GM12878 (cell line): ENCODE measurements around the gene INTS6L. TPM values are rescaled to one million over a fixed set of nuclear protein-coding genes. Genes with fewer than 3 reads are reported as not detected.

Experiments
- ATAC-seq: fragments of 200-7000 bp; cut with Tn5 transposase; 3 replicates; pipeline ENCODE4 v1.9.1; 2020; ENCODE audit warnings: mild to moderate bottlenecking, moderate library complexity
- BruUV-seq: library from RNA; stranded (reverse); fragments of 400-500 nt; replicated peaks from 2 replicates; lab custom pipeline; 2021; lab: Mats Ljungman, UMichigan
- CTCF ChIA-PET: fragments of 300-600 bp; sonication (Branson Sonifier 250); formaldehyde crosslinking; extraction: SDS; loops from one replicate; lab custom pipeline; 2021; ENCODE audit warnings: inconsistent platforms; lab: Yijun Ruan, JAX
- POLR2A ChIA-PET: fragments of 350-600 bp; formaldehyde crosslinking; extraction: SDS; loops from one replicate; lab custom pipeline; 2021; ENCODE audit warnings: inconsistent platforms; lab: Charles Lee
- RAD21 ChIA-PET: fragments of 300-600 bp; sonication (Branson Sonifier 250); formaldehyde crosslinking; loops from one replicate; lab custom pipeline; 2023; ENCODE audit warnings: antibody characterized with exemption; ENCODE audit not compliant: unreplicated experiment; lab: Charles Lee
- SMC1A ChIA-PET: fragments of 300-600 bp; sonication (Branson Sonifier 250); formaldehyde crosslinking; loops from one replicate; lab custom pipeline; 2023; ENCODE audit not compliant: unreplicated experiment, uncharacterized antibody; lab: Charles Lee
- DNase-seq: peaks from one replicate; pipeline ENCODE4 v3.0.0-alpha.2; 2011; ENCODE audit warnings: low read depth, low spot score
- FAIRE-seq: peaks from 3 replicates; lab custom pipeline; 2011; peaks lifted over from hg19 to GRCh38; lab: Jason Lieb, UNC
- H2AFZ ChIP-seq: 2 replicates; pipeline ENCODE4 v1.6.0; 2011; ENCODE audit warnings: low read depth, low read length, control low read depth; ENCODE audit not compliant: control insufficient read depth
- H3K27ac ChIP-seq: 2 replicates; pipeline ENCODE4 v1.5.1; 2011; ENCODE audit warnings: control low read depth; ENCODE audit not compliant: control insufficient read depth, insufficient read depth
- H3K27me3 ChIP-seq, 2 experiments: replicated peaks in 1 of 2; 2 replicates each; pipeline versions ENCODE4 v1.6.0 to v1.6.1; 2011; ENCODE audit warnings: low read length in 1 of 2; ENCODE audit not compliant: control insufficient read depth in 2 of 2, insufficient read depth in 2 of 2
- H3K36me3 ChIP-seq, 2 experiments: 2 replicates each; pipeline ENCODE4 v1.5.1; 2011; ENCODE audit warnings: low read length in 1 of 2; ENCODE audit not compliant: control insufficient read depth in 2 of 2, insufficient read depth in 2 of 2
- H3K4me1 ChIP-seq: 2 replicates; pipeline ENCODE4 v1.6.1; 2011; ENCODE audit warnings: mild to moderate bottlenecking, low read length, moderate library complexity, mixed read lengths; ENCODE audit not compliant: control insufficient read depth, insufficient read depth
- H3K4me2 ChIP-seq: 2 replicates; pipeline ENCODE4 v1.6.0; 2011; ENCODE audit warnings: control low read depth; ENCODE audit not compliant: control insufficient read depth, insufficient read depth
- H3K4me3 ChIP-seq: fragments of 200-600 bp; sonication (generic); 2 replicates; pipeline ENCODE4 v1.5.1; 2016
- H3K79me2 ChIP-seq: 2 replicates; pipeline ENCODE4 v1.6.0; 2011; ENCODE audit warnings: low read length; ENCODE audit not compliant: control insufficient read depth, insufficient read depth
- H3K9ac ChIP-seq: 2 replicates; pipeline ENCODE4 v1.8.0; 2011; ENCODE audit warnings: low read length, control low read depth, mixed read lengths; ENCODE audit not compliant: control insufficient read depth, insufficient read depth
- H3K9me3 ChIP-seq: replicated peaks from 3 replicates; pipeline ENCODE4 v1.5.1; 2011; ENCODE audit warnings: mild to moderate bottlenecking, low read length; ENCODE audit not compliant: control insufficient read depth, insufficient read depth
- H4K20me1 ChIP-seq: 2 replicates; pipeline ENCODE4 v1.6.0; 2011; ENCODE audit not compliant: control insufficient read depth, insufficient read depth
- BCL11A ChIP-seq: IDR thresholded peaks from 2 replicates; pipeline ENCODE4 v1.6.1; 2011; ENCODE audit warnings: low read depth, low read length
- BRCA1 ChIP-seq: IDR thresholded peaks from 2 replicates; pipeline ENCODE4 v1.6.1; 2011; ENCODE audit warnings: low read depth, low read length, improper control_type of control experiment
- CHD4 ChIP-seq: fragments of 200-600 bp; sonication (generic); IDR thresholded peaks from 2 replicates; pipeline ENCODE4 v1.6.1; 2016; ENCODE audit warnings: mild to moderate bottlenecking
- DPF2 ChIP-seq: fragments of 450-650 bp; IDR thresholded peaks from 2 replicates; pipeline ENCODE4 v1.6.1; 2017; ENCODE audit warnings: mild to moderate bottlenecking
- EGR1 ChIP-seq, 2 experiments: IDR thresholded peaks; 1 replicate in 1 of 2; 2 replicates in 1 of 2; pipeline ENCODE4 v1.6.1; 2011 to 2012; ENCODE audit warnings: low read depth in 2 of 2, low read length in 2 of 2, borderline replicate concordance in 1 of 2, mild to moderate bottlenecking in 1 of 2, moderate library complexity in 1 of 2
- GATAD2B ChIP-seq: fragments of 450-650 bp; conservative IDR thresholded peaks from 2 replicates; pipeline ENCODE4 v1.6.1; 2017; ENCODE audit warnings: low read depth, mild to moderate bottlenecking, moderate library complexity
- KLF5 ChIP-seq: fragments of 450-650 bp; IDR thresholded peaks from 2 replicates; pipeline ENCODE4 v1.6.1; 2014; ENCODE audit warnings: mild to moderate bottlenecking; ENCODE audit not compliant: partially characterized antibody
- PML ChIP-seq: IDR thresholded peaks from 2 replicates; pipeline ENCODE4 v1.6.1; 2012; ENCODE audit warnings: low read length, inconsistent platforms
- POLR2AphosphoS5 ChIP-seq: IDR thresholded peaks from 2 replicates; pipeline ENCODE4 v1.6.1; 2011; ENCODE audit warnings: mild to moderate bottlenecking, low read length, inconsistent platforms
- RCOR1 ChIP-seq: conservative IDR thresholded peaks from 2 replicates; pipeline ENCODE4 v1.6.1; 2012; ENCODE audit warnings: low read depth, low read length, improper control_type of control experiment
- SREBF2 ChIP-seq: IDR thresholded peaks from 2 replicates; pipeline ENCODE4 v1.6.1; 2012; ENCODE audit warnings: mild to moderate bottlenecking, low read length
- TBL1XR1 ChIP-seq: IDR thresholded peaks from 2 replicates; pipeline ENCODE4 v1.6.1; 2012; ENCODE audit warnings: low read depth, low read length, improper control_type of control experiment
- TCF12 ChIP-seq: IDR thresholded peaks from 2 replicates; pipeline ENCODE4 v1.6.1; 2011; ENCODE audit warnings: low read depth, mild to moderate bottlenecking, low read length
- TCF7 ChIP-seq: IDR thresholded peaks from 2 replicates; pipeline ENCODE4 v1.6.1; 2014; ENCODE audit warnings: antibody characterized with exemption, borderline replicate concordance
- WGBS: methylation state at CpG from one replicate; pipeline ENCODE4 v1.1.6; 2016; ENCODE audit warnings: low lambda C conversion rate; ENCODE audit not compliant: insufficient replicate concordance, insufficient coverage; ENCODE audit errors: missing lambda C conversion rate; 5-methylcytosine and 5-hydroxymethylcytosine counted together
- in situ Hi-C: fragments of 300-500 bp; cut with MboI; formaldehyde crosslinking; loops from 9 replicates; pipeline ENCODE4 v1.14.3; 2018; ENCODE audit warnings: mixed read lengths
- intact Hi-C: fragments of 100-400 bp; cut with micrococcal nuclease; formaldehyde crosslinking; loops from one replicate; pipeline ENCODE4 v1.14.2; 2022; ENCODE audit not compliant: unreplicated experiment
- polyA plus RNA-seq, 11 experiments: library from polyadenylated mRNA; depleted of rRNA in 4 of 11; unstranded in 6 of 11; stranded (reverse) in 5 of 11; fragments of >200 nt; fragmentation: Nextera tagmentation in 4 of 11; fragmentation: Illumina TruSeq in 1 of 11; extraction: Ambion mirVana in 4 of 11; extraction: Trizol in 1 of 11; gene quantifications; 1 replicate in 1 of 11; 2 replicates in 10 of 11; pipeline versions ENCODE4 v1.2.1 to v1.2.3, GENCODE V29; 2011 to 2016; ENCODE audit warnings: inconsistent platforms in 2 of 11, missing spikeins in 2 of 11, low read depth in 1 of 11
- total RNA-seq, 4 experiments: library from RNA; depleted of rRNA in 3 of 4; stranded (reverse); fragments of >200 nt in 3 of 4; fragmentation: Illumina TruSeq in 1 of 4; extraction: Trizol in 1 of 4; gene quantifications; 2 replicates each; pipeline versions ENCODE4 v1.2.1 to v1.2.3, GENCODE V29; 2013 to 2021
- TF ChIP-seq, protein P1 (sequence below): fragments of 450-650 bp; IDR thresholded peaks from 2 replicates; pipeline ENCODE4 v1.6.1; 2016; ENCODE audit warnings: mild to moderate bottlenecking
- TF ChIP-seq, protein P2 (sequence below): fragments of 450-650 bp; formaldehyde crosslinking; IDR thresholded peaks from 2 replicates; pipeline ENCODE4 v1.4.0; 2020; ENCODE audit warnings: mild to moderate bottlenecking, moderate library complexity

INTS6L gene
- total and polyA plus RNA-seq, 10 of the 15 experiments (the other 5 are each of a cell fraction or from before 2014, with no cell fraction given): 4.9 to 84.9 (median 15.3) TPM

DNA sequence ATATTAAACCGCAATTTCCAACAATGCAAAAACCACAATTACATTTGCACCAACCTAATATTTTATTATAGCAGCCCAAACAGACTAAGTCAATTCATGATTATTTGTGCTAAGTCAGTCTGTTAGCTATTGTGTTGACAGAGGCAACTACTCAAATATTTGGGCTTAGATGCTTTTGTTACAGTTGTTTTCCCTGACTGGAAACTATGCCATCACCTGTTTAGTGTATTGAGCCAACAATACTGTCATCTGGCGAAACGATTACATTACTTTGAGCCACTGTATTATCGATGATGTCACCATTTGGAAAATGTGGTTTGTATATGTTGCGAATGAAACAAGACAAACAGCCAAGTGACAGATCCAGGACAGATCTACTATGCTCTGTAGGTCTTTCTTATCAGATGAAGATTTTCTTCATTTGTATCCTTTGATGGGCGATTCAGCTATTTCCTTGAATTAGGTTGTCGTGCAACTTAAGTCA is 38.7 kb upstream of the INTS6L start:
- no peak overlapping the region for H3K4me2 ChIP-seq
- H3K36me3 ChIP-seq: no peaks in the 10 kb centered on the region
- no peaks in the 10 kb centered on the region for H3K27me3 ChIP-seq
- RAD21 ChIA-PET: interaction anchor here (1.5 kb wide), 1 partner anchor 115 kb away, joined by 3 read pairs; no protein-coding TSS in a partner anchor
- SMC1A ChIA-PET: interaction anchor here (1.0 to 1.3 kb wide), 3 partner anchors 16 to 100 kb away, joined by 3 read pairs; no protein-coding TSS in a partner anchor
- no peaks in the 10 kb centered on the region for H3K4me1 ChIP-seq
- no TSS peak for BruUV-seq
- POLR2A ChIA-PET: no interaction called here
- 47% methylated on average over 7 of the region's 7 CpGs for WGBS
- no peaks in the 10 kb centered on the region for H3K79me2 ChIP-seq
- no peak overlapping the region for H2AFZ ChIP-seq
- in situ Hi-C loops: no loop called here
- H3K4me3 ChIP-seq: no peak overlapping the region
- no peak overlapping the region for H3K9ac ChIP-seq
- TF ChIP-seq, protein P1, sequence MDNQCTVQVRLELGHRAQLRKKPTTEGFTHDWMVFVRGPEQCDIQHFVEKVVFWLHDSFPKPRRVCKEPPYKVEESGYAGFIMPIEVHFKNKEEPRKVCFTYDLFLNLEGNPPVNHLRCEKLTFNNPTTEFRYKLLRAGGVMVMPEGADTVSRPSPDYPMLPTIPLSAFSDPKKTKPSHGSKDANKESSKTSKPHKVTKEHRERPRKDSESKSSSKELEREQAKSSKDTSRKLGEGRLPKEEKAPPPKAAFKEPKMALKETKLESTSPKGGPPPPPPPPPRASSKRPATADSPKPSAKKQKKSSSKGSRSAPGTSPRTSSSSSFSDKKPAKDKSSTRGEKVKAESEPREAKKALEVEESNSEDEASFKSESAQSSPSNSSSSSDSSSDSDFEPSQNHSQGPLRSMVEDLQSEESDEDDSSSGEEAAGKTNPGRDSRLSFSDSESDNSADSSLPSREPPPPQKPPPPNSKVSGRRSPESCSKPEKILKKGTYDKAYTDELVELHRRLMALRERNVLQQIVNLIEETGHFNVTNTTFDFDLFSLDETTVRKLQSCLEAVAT: no peak
- TF ChIP-seq SREBF2: no peak
- TF ChIP-seq BRCA1: no peak
- TF ChIP-seq POLR2AphosphoS5: no peak
- no peak for TF ChIP-seq DPF2
- TF ChIP-seq GATAD2B: no peak
- TF ChIP-seq EGR1 (IDR thresholded peaks at IDR 0.05; ENCODE audit: borderline replicate concordance in 1 of 2, low read depth in 2 of 2, low read length in 2 of 2): no peak
- TF ChIP-seq KLF5: no peak
- TF ChIP-seq TCF12: no peak
- no peak for TF ChIP-seq PML
- no peak for TF ChIP-seq BCL11A
- TF ChIP-seq, protein P2, sequence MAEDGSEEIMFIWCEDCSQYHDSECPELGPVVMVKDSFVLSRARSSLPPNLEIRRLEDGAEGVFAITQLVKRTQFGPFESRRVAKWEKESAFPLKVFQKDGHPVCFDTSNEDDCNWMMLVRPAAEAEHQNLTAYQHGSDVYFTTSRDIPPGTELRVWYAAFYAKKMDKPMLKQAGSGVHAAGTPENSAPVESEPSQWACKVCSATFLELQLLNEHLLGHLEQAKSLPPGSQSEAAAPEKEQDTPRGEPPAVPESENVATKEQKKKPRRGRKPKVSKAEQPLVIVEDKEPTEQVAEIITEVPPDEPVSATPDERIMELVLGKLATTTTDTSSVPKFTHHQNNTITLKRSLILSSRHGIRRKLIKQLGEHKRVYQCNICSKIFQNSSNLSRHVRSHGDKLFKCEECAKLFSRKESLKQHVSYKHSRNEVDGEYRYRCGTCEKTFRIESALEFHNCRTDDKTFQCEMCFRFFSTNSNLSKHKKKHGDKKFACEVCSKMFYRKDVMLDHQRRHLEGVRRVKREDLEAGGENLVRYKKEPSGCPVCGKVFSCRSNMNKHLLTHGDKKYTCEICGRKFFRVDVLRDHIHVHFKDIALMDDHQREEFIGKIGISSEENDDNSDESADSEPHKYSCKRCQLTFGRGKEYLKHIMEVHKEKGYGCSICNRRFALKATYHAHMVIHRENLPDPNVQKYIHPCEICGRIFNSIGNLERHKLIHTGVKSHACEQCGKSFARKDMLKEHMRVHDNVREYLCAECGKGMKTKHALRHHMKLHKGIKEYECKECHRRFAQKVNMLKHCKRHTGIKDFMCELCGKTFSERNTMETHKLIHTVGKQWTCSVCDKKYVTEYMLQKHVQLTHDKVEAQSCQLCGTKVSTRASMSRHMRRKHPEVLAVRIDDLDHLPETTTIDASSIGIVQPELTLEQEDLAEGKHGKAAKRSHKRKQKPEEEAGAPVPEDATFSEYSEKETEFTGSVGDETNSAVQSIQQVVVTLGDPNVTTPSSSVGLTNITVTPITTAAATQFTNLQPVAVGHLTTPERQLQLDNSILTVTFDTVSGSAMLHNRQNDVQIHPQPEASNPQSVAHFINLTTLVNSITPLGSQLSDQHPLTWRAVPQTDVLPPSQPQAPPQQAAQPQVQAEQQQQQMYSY (CRISPR knock-in tag): no peak
- no peak for TF ChIP-seq TBL1XR1
- TF ChIP-seq RCOR1: no peak
- no peak for TF ChIP-seq CHD4
- no peak for TF ChIP-seq TCF7
- ATAC-seq (no peak), FAIRE-seq (no peak), DNase-seq (no peak)
- no peaks in the 10 kb centered on the region for H4K20me1 ChIP-seq
- H3K27ac ChIP-seq: no peak overlapping the region
- CTCF ChIA-PET: interaction anchor here (0.9 to 2.5 kb wide), 8 partner anchors 14 to 186 kb away, joined by 3 to 9 read pairs (median 3); no protein-coding TSS in a partner anchor
- intact Hi-C loops: no loop called here
- no peaks in the 10 kb centered on the region for H3K9me3 ChIP-seq
